D341Med (cell line): ENCODE measurements around the gene CLIC6.

Source experiments
- DNase-seq: peaks from one replicate; pipeline ENCODE4 v3.0.0; 2012; ENCODE audit warnings: low spot score

CLIC6 gene

DNA sequence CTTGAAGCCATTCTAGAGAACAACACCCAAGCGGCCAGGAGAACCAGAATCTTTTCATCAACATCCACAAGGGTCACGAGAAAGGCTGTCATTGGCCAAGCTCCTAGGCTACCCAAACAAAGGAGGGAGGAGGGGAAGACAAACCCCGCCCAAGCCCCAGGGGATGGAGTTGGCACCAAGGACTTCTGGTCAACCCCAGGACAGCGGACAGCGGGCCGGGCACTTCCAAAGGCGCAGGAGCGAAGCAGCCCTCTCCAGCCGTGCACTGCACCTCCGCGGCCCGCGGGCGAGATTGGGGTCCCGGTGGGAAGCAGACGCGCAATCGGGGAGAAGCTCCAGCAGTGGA is at the start of gene CLIC6:
TSS of gene CLIC6 (plus strand) at position 192 of the 346 bp plus-strand sequence. CDS start 395 bp downstream, outside the sequence.
- no peak for DNase-seq

DNA sequence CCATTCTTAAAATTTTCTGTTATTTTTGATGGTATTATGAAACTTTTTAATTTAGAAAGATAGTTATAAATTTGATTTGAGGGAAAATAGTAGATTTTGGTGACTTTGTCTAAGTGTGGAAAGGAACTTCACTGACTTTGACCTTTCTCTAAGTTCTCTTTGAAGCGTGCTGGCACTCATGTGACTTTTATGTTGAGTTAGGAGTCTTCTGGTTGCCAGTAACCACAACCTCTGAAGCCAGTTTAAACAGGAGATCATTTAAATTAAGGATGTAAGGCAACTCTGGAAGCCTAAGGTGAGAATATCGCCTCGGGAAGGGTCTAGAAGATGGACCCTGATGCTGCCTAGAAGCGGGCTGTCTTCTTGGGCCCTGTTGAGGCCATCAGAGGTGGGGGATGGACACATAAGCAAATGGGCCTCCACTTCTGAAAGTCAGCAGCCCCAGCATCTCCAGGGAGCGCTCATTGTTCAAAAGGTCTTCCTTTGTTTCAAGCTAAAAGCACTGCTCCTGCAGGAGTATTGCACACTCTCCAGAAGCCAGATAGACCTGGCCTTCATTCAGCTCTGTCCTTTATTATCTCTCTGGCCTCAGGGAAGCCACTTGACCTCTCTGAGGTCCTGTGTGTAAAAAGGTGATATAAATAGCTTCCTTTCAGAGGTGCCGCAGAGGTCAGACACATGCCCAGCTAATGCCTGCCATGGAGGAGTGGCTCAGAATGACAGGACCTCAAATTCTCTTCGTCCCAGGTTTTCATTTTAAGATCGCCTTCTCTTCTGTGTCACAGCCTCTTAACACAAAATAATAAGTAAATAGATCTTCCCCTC is 48.7 kb upstream of the CLIC6 start:
- DNase-seq = no peak

DNA sequence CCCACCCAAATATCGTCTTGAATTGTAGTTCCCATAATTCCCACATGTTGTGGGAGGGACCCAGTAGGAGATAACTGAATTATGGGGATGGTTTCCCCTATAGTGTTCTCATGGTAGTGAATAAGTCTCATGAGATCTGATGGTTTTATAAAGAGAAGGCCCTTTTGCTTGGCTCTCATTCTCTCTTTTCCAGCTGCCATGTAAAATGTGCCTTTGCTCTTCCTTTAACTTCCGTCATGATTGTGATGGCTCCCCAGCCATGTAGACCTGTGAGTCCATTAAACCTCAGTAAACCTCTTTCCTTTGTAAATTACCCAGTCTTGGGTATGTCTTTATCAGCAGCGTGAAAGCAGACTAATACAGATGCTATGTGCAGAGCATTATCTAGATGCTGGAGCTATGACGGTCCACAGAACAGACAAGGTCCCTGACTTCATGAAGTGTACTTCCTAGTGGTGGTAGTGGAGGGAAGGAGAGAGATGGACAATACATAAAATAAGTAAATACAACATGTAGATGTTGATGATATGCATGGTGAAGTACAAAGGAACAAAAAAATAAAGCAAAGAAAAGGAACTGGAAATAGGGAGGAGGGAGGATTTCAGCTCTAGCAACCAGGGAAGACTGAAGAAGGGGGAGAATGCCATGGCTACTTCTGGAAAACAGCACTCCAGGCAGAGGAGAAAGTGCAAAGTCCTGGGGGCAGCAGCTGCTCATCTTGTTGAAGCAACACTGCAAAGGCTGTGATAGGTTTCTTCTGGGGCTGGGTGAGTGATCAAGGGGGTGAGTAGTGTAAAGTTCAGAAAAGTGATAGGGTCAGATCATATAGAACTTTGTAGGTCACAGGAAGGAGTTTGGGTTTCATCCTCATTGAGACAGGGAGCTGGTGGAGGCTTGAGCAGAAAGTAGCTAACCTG is 47.1 kb upstream of the CLIC6 start:
- DNase-seq = no peak

DNA sequence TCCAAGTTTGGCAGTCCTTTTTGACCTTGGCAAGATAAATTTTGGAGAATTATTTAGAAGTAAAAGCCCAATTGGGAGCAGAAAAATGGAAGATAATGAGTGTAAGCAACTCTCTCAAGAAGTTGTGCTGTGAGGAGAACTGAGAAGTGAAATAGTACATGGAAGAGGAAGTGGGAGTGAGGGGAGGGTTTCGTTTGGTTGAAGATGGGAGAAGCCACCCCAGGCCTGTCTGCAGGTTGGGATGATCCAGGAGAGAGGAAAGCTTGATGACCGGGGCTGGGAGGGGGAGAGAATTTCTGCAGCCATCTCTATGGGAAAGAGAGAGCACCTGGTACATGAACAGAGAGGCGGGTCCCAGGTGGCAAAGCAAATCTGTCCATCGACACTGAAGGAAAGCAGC is 45.3 kb upstream of the CLIC6 start:
- DNase-seq = no peak

- DNase-seq = no peak
Observed at GRCh38 chr21:34625030-34625593, 43.7 kb upstream of the CLIC6 start.

GRCh38 chr21:34626131-34626530 is 42.7 kb upstream of the CLIC6 start:
- no peak for DNase-seq

GRCh38 chr21:34630536-34631143 is 38.2 kb upstream of the CLIC6 start:
- peak; percentile 69 for DNase-seq

GRCh38 chr21:34632498-34632897 is 36.3 kb upstream of the CLIC6 start:
- DNase-seq = no peak

DNA sequence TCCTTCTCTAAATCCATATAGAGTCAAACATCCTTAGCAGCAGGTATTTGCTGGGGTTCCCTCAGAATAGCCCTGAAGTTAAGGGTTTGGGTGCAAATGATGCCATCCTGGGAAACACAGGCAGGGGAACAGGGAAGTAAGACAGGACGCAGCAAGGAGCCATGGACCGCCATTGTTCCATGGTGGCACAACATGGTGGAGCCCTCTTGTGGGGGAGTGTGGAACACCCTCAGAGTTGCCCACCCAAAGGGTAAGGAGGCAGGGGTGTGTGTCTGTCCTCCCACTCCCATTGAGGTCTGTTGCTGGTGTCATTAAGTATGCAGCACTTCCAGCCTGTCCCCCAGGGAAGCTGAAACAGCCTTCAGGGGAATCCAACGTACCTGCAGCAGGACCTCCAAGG is 33.5 kb upstream of the CLIC6 start:
- no peak for DNase-seq

- DNase-seq = no peak
Observed at GRCh38 chr21:34636961-34637360, 31.8 kb upstream of the CLIC6 start.

- DNase-seq = no peak
Observed at GRCh38 chr21:34639250-34639649, 29.5 kb upstream of the CLIC6 start.

GRCh38 chr21:34639882-34640788 is 28.7 kb upstream of the CLIC6 start:
- no peak for DNase-seq

GRCh38 chr21:34640858-34641257 is 27.9 kb upstream of the CLIC6 start:
- no peak for DNase-seq

GRCh38 chr21:34642211-34643075 is 26.4 kb upstream of the CLIC6 start:
- DNase-seq = no peak

GRCh38 chr21:34644825-34645224 is 24.0 kb upstream of the CLIC6 start:
- DNase-seq = no peak

DNA sequence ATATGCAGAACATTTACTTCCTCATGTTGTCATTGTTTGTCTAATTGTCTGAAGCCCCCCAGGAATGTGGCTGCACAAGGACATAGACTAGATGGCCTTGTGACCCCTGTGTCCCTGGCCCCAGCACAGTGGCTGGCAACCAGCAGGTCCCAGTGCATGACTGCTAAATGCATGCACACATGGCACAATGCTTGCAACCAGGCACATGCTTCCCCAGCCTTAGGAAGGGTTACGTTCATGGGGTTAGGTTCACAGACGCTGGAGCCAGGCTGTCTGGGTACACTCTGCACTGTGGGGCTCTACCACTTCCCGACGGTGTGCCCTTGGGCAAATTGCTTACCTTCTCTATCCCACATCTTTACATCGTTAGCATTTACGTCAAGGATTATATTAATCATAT is 21.2 kb upstream of the CLIC6 start:
- no peak for DNase-seq

- no peak for DNase-seq
Observed at GRCh38 chr21:34648739-34649297, 20.0 kb upstream of the CLIC6 start.

DNA sequence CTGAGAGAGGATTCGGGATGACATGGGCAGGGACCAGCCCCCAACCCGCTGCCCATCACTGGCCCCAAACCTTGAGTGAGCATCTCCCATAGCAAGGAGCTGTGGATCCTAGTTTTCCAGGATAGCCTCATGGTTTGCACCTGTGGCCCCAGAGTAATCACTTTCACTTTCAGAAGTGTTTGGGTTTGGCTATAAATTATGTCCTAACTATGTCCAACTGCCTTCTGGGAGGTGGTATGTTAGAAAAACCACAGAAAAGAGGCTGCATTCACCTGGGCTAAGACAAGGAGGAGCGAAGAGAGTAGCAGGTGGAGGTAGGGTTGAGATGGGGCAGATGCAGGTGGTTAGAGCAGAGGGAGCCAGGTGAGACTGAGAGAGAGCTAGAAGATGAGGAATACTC is 19.4 kb upstream of the CLIC6 start:
- no peak for DNase-seq

DNA sequence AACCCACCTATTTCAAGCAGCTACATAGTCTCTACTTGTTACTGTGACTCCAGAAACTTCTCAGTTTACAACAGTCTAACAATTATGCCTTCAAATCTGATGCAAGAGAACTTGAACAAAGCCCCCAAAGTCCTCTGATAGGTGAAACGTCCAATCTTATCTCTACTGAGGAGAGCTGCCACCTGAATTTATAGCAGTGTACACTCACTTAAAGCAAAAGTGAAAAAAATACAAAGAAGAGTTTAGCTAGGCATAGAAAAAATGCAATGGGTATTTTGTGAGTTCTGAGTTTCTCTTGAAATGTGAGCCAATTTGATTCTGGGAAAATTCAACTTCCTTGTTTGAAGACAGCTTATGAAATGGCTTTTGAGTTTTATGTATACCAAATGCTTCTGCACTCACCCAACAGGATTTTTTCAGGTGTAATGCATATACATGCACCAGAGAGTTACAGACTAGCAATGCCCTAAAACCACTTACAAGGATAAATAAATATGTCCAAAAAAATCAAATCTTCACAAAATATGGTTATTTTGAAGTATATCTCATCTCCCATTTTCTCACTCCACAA is 17.8 kb upstream of the CLIC6 start:
- DNase-seq = no peak

DNA sequence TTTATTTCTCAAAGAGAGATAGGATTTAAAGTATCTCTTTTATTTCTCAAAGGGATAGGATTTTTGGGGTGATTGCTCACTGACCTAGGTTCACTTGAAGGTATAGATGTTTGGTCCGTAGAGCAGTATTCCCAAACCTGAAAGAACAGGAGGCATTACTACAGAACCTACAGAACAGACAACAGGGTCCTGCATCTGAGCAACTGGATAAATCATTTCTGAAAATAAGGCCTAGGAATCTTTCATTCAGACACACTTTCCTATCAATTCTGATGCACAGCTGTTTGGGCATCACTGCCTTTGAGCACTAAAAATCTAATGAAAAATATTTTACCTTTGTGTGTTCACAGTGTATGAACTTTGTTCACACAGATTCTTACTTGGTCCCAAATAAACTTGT is 17.2 kb upstream of the CLIC6 start:
- DNase-seq = no peak
